Astrocyte (in vitro differentiated cells and primary cell): ENCODE results near the gene NEBL.

Source experiments
- CTCF ChIP-seq: IDR thresholded peaks from 2 replicates; pipeline ENCODE4 v1.5.1; 2011; ENCODE audit warnings: low read depth, mild to moderate bottlenecking, inconsistent platforms, low read length, moderate library complexity; ENCODE audit not compliant: insufficient read depth
- EZH2 ChIP-seq: IDR thresholded peaks from 2 replicates; pipeline ENCODE4 v1.6.1; 2012; ENCODE audit warnings: mild to moderate bottlenecking, low read length, inconsistent platforms; ENCODE audit not compliant: insufficient read depth

- TF ChIP-seq CTCF (no peak), EZH2 (no peak)
These were observed 15.0 kb downstream of the NEBL start for GRCh38 chr10:20882091-20882490.
